ES-I3 (cell line): ENCODE data around the gene TBCA.

Experiments
- H3K36me3 ChIP-seq: 2 replicates; pipeline ENCODE4 v1.6.1; 2013; ENCODE audit warnings: mild to moderate bottlenecking, low read length, control low read depth, moderate library complexity; ENCODE audit not compliant: insufficient read depth
- H3K4me1 ChIP-seq: 2 replicates; pipeline ENCODE4 v1.6.1; 2013; ENCODE audit warnings: mild to moderate bottlenecking, control low read depth, low read length; ENCODE audit not compliant: insufficient read depth
- H3K9ac ChIP-seq: 2 replicates; pipeline ENCODE4 v1.6.1; 2013; ENCODE audit warnings: low read depth, mild to moderate bottlenecking, low read length, moderate library complexity
- H3K9me3 ChIP-seq: 2 replicates; pipeline ENCODE4 v1.6.1; 2013; ENCODE audit warnings: mild to moderate bottlenecking, low read length, moderate library complexity; ENCODE audit not compliant: control insufficient read depth, insufficient read depth

Gene TBCA

GRCh38 chr5:77775790-77776553 lies at the start of gene TBCA:
Gene TBCA, minus strand, starts transcription at chr5:77776339. Its CDS starts 82 bp downstream, at chr5:77776257.
- Histone ChIP-seq H3K9ac (peak within 1 kb of the TSS; percentile 88), H3K9me3 (no peaks in the 10 kb centered on the region), H3K4me1 (peaks cover 11% of the 10 kb centered on the region), H3K36me3 (no peaks in the 10 kb centered on the region; the same call in none of the 2 replicates)

DNA sequence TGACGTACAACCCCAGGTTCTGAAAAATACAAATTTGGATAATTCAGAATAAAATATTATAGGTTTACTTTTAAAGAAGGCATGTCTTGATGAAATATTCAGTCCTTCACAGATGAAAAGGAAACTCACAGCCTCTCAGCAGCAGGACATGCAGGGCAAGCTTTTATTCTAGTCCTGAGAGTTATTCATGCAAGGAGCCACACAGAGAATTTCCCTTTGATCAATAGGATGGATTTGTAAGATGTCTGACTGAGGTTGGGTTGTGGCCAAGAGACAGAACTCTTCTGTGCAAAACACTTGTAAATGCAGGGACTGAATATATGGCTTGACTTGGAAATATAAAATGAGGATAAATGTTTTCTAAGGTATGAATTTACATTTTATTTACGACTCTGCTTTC lies 48.8 kb upstream of the TBCA start:
- Histone ChIP-seq H3K9me3 (no peaks in the 10 kb centered on the region), H3K4me1 (0 out of 2 replicates have a peak, but pooled peaks cover 6% of the 10 kb centered on the region)

DNA sequence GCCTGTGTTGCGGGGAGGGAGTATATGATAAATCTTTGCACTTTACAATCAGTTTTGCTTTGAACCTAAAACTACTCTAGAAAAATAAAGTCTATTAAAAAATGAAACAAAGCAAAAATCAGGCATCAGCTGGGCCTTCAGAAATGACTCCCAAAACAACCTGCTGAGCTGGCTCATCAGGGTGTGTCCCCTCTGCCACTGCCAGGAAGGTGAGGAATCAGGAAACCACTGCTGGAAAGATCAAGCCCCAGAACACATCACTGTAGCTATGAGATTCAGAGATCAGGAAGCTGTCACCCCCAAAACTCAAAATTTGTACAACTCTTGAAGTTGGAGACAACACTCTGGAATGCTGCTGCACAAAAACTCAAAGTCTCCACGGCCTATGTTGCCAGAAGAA lies 40.5 kb upstream of the TBCA start:
- H3K4me1 ChIP-seq = no peaks in the 10 kb centered on the region
- no peaks in the 10 kb centered on the region for H3K36me3 ChIP-seq
- H3K9me3 ChIP-seq = no peaks in the 10 kb centered on the region; the same call in 1 of the 2 replicates
- no peak overlapping the region for H3K9ac ChIP-seq

More for the DNA sequence above, 48.8 kb upstream of the TBCA start:
- Histone ChIP-seq H3K9ac (no peak overlapping the region), H3K36me3 (no peaks in the 10 kb centered on the region)

DNA sequence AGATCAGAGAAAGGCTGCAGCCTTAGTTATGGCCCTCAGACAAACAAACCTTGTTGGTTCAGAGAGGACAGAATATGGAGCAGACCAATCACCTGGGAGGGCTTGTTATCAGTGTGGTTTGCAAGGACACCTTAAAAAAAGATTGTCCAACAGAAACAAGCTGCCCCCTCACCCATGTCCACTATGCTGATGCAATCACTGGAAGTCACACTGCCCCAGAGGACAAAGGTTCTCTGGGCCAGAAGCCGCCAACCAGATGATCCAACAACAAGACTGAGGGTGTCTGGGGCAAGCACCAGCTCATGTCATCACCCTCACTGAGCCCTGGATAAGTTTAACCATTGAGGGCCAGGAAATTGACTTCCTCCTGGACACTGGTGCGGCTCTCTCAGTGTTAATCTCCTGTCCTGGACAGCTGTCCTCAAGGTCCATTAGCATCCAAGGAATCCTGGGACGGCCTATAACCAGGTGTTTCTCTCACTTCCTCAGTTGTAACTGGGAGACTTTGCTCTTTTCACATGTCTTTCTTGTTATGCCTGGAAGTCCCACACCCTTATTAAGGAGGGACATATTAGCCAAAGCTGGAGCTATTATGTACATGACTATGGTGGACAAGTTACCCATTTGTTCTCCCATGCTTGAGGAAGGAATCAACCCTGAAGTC lies 36.9 kb upstream of the TBCA start:
- H3K9me3 ChIP-seq = no peaks in the 10 kb centered on the region; the same call in none of the 2 replicates

DNA sequence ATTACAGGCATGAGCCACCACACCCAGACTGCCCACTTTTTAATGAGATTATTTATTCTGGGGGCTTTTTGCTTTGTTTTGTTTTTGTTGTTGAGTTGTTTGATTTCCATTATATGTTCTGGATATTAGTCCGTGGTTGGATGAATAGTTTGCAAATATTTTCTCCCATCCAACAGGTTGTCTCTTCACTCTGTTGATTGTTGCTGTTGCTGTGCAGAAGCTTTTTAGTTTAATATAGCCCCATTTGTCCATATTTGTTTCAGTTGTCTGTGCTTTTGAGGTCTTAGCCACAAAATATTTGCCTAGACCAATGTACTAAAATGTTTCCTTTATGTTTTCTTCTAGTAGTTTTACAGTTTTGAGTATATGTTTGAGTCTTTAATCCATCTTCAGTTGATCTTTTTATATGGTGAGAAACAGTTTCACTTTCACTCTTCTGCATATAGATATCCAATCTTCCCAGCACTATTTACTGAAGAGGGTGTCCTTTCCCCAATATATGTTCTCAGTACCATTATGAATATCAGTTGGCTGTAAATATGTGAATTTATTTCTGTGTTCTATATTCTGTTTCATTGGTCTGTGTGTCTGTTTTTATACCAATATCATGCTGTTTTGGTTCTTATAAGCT lies 30.2 kb upstream of the TBCA start:
- Histone ChIP-seq H3K36me3 (no peaks in the 10 kb centered on the region), H3K4me1 (no peaks in the 10 kb centered on the region), H3K9me3 (no peaks in the 10 kb centered on the region; the same call in 1 of the 2 replicates), H3K9ac (no peak overlapping the region)

More for the DNA sequence above, 36.9 kb upstream of the TBCA start:
- no peaks in the 10 kb centered on the region for H3K4me1 ChIP-seq
- no peaks in the 10 kb centered on the region for H3K36me3 ChIP-seq
- no peak overlapping the region for H3K9ac ChIP-seq

GRCh38 chr5:77798456-77798855 lies 22.3 kb upstream of the TBCA start:
- no peaks in the 10 kb centered on the region for H3K36me3 ChIP-seq
- no peaks in the 10 kb centered on the region for H3K4me1 ChIP-seq
- peaks cover 6% of the 10 kb centered on the region; the same call in 1 of the 2 replicates for H3K9me3 ChIP-seq
- H3K9ac ChIP-seq = no peak overlapping the region

- Histone ChIP-seq H3K9me3 (peaks cover 6% of the 10 kb centered on the region; the same call in 1 of the 2 replicates), H3K9ac (no peak overlapping the region), H3K36me3 (no peaks in the 10 kb centered on the region), H3K4me1 (no peaks in the 10 kb centered on the region)
These were observed 21.0 kb upstream of the TBCA start for GRCh38 chr5:77797136-77797535.

DNA sequence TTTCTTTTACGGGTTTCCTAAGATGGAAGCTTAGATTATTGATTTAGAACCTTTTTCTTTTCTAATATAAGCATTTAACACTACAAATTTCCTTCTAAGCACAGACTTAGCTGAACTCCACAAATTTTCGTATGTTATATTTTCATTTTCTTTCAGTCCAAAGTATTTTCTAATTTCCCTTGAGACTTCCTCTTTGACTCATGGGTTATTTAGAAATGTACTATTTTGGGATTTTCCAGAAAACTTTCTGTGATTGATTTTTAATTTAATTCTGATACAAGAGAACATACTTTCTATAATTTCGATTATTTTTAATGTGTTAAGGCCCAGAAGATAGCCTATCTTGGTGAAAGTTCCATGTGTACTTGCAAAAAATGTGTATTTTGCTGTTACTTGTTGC lies 19.7 kb upstream of the TBCA start:
- H3K4me1 ChIP-seq = no peaks in the 10 kb centered on the region; the same call in 1 of the 2 replicates
- peaks cover 6% of the 10 kb centered on the region; the same call in 1 of the 2 replicates for H3K9me3 ChIP-seq
- no peaks in the 10 kb centered on the region for H3K36me3 ChIP-seq
- no peak overlapping the region for H3K9ac ChIP-seq

DNA sequence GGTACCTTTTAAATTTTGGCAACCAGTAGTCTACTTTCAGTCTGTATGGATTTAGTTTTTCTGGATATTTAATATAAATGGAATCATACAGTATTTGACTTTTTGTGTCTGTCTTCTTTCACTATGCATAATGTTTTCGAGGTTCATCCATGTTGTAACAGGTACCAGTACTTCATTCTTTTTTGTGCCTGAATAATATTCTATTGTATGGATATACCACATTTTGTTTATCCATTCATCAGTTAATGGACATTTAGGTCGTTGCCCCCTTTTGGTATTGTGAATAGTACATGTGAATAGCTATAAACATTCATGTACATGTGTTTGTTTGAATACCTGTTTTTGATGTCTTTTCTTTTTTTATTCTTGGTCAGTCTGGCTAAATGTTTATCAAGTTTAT lies 19.1 kb upstream of the TBCA start:
- Histone ChIP-seq H3K9me3 (peaks cover 6% of the 10 kb centered on the region; the same call in 1 of the 2 replicates), H3K9ac (no peak overlapping the region), H3K36me3 (no peaks in the 10 kb centered on the region), H3K4me1 (no peaks in the 10 kb centered on the region; the same call in 1 of the 2 replicates)

DNA sequence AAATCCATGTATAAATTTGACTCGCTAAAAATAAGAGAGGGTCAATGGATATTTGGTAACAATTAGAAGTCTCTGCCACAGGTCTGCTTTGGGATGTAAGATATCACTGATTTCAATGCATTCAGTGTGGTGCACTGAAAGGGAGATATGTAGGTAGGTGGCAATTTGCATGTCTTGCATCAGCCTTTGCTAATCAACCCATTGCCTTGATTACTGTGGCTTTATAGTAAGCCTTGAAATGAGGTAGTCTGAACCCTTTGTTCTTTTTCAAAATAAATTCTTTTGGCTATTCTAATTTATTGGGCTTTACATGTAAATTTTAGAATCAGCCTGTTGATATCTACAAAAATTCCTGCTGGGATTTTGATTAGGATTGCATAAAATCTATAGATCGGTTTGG lies 15.8 kb upstream of the TBCA start:
- Histone ChIP-seq H3K4me1 (no peaks in the 10 kb centered on the region; the same call in 1 of the 2 replicates), H3K9me3 (no peaks in the 10 kb centered on the region; the same call in 1 of the 2 replicates), H3K36me3 (no peaks in the 10 kb centered on the region), H3K9ac (no peak overlapping the region)

DNA sequence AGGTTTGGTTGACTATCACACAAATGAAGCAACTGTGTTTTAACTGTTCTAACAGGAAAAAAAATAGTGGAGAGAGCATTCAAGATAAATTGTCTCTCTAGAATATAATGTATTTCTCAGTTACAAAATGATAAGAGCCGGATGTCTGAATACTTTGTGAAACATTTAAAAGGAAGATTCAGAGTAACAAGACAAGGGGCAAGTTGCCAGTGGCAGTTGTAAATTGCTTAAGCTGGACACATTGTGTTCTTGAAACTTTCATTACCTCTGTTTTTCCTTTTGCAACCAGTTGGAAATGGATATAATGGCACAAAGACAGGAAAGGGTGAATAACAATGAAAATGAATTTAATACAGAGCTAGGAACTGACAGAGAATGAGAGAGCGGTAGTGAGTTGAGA lies 15.2 kb upstream of the TBCA start:
- Histone ChIP-seq H3K9me3 (no peaks in the 10 kb centered on the region; the same call in 1 of the 2 replicates), H3K9ac (no peak overlapping the region)

GRCh38 chr5:77785229-77785628 lies 9.1 kb upstream of the TBCA start:
- H3K36me3 ChIP-seq = no peaks in the 10 kb centered on the region
- no peak overlapping the region for H3K9ac ChIP-seq
- H3K9me3 ChIP-seq = no peaks in the 10 kb centered on the region
- H3K4me1 ChIP-seq = no peaks in the 10 kb centered on the region

More for the DNA sequence above, 15.2 kb upstream of the TBCA start:
- Histone ChIP-seq H3K4me1 (no peaks in the 10 kb centered on the region; the same call in 1 of the 2 replicates), H3K36me3 (no peaks in the 10 kb centered on the region)

- Histone ChIP-seq H3K9me3 (no peaks in the 10 kb centered on the region), H3K4me1 (no peaks in the 10 kb centered on the region), H3K9ac (no peak overlapping the region), H3K36me3 (no peaks in the 10 kb centered on the region)
These were observed 8.6 kb upstream of the TBCA start for GRCh38 chr5:77784735-77785134.

DNA sequence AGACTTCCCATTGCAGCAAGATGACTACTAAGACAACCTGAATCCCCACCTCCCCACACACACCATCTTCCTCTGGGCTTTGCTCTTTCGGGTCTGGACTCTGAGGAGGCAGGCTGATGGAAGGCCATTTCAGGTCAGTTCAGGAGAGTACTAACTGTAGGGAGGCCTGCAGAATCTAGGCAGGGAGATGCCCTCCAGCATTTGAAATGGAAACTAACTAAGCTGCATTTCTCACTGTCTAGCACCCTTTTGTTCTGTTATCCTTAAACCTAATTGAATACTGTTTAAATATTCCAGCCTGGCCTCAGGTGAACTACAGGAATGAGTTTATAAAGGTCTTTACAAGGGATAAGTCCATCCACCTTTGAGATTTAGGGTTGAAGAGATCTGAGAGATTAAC lies 4.9 kb upstream of the TBCA start:
- no peak overlapping the region for H3K9ac ChIP-seq
- H3K9me3 ChIP-seq = no peaks in the 10 kb centered on the region
- H3K36me3 ChIP-seq = no peaks in the 10 kb centered on the region
- no peaks in the 10 kb centered on the region; the same call in 1 of the 2 replicates for H3K4me1 ChIP-seq
